HepG2 (cell line): ENCODE data around the gene SIGLEC14. TPM values are rescaled to one million over a fixed set of nuclear protein-coding genes. Genes with fewer than 3 reads are reported as not detected.

Source experiments
- ATAC-seq: fragments of 200-7000 bp; cut with Tn5 transposase; 3 replicates; pipeline ENCODE4 v1.9.1; 2020; ENCODE audit warnings: mild to moderate bottlenecking, moderate library complexity
- BruUV-seq: library from RNA; stranded (reverse); fragments of 400-500 nt; replicated peaks from 2 replicates; lab custom pipeline; 2021; lab: Mats Ljungman, UMichigan
- CTCF ChIA-PET: fragments of 300-600 bp; formaldehyde crosslinking; extraction: SDS; loops from one replicate; lab custom pipeline; 2021; ENCODE audit warnings: low total read pairs, inconsistent platforms, low intra/inter-chr PET ratio; lab: Yijun Ruan, JAX
- POLR2A ChIA-PET: fragments of 350-600 bp; sonication (Branson Sonifier 250); formaldehyde crosslinking; loops from one replicate; lab custom pipeline; 2020; ENCODE audit warnings: antibody characterized with exemption, inconsistent platforms; lab: Yijun Ruan, JAX
- DNase-seq: peaks from one replicate; pipeline ENCODE4 v3.0.0-alpha.2; 2015; ENCODE audit warnings: low spot score
- FAIRE-seq: peaks from 3 replicates; lab custom pipeline; 2011; peaks lifted over from hg19 to GRCh38; lab: Jason Lieb, UNC
- H2AFZ ChIP-seq: one replicate; pipeline ENCODE4 v1.6.1; 2011; ENCODE audit warnings: low read length, inconsistent platforms
- H3K27ac ChIP-seq: fragments of 300-600 bp; 3 replicates; pipeline ENCODE4 v1.8.0; 2011; ENCODE audit warnings: mixed run types, mild to moderate bottlenecking, mixed read lengths, low read length, inconsistent platforms; ENCODE audit not compliant: insufficient read depth; ENCODE audit errors: extremely low read length
- H3K27me3 ChIP-seq, 2 experiments: fragments of 200-600 bp in 1 of 2; 2 replicates in 1 of 2; 3 replicates in 1 of 2; pipeline versions ENCODE4 v1.6.0 to v1.8.0; 2011; ENCODE audit warnings: low read length in 2 of 2, mild to moderate bottlenecking in 2 of 2, moderate library complexity in 2 of 2, inconsistent platforms in 1 of 2; ENCODE audit not compliant: insufficient read depth in 2 of 2, control insufficient read depth in 1 of 2
- H3K36me3 ChIP-seq, 2 experiments: fragments of 200-600 bp in 1 of 2; replicated peaks in 1 of 2; 2 replicates in 1 of 2; 3 replicates in 1 of 2; pipeline versions ENCODE4 v1.5.1 to v1.8.0; 2011; ENCODE audit warnings: low read length in 2 of 2, inconsistent platforms in 1 of 2; ENCODE audit not compliant: insufficient read depth in 2 of 2, control insufficient read depth in 1 of 2
- H3K4me1 ChIP-seq: 2 replicates; pipeline ENCODE4 v1.5.1; 2012; ENCODE audit warnings: low read length, inconsistent platforms; ENCODE audit not compliant: insufficient read depth
- H3K4me2 ChIP-seq: 2 replicates; pipeline ENCODE4 v1.6.0; 2011; ENCODE audit warnings: low read depth, low read length, inconsistent platforms
- H3K4me3 ChIP-seq, 3 experiments: fragments of 200-600 bp in 1 of 3; sonication (generic), shearing (Covaris generic) in 1 of 3; replicated peaks in 1 of 3; 2 replicates each; pipeline ENCODE4 v1.5.1; 2011 to 2016; ENCODE audit warnings: low read length in 3 of 3, inconsistent platforms in 2 of 3, low read depth in 2 of 3, mild to moderate bottlenecking in 2 of 3, control low read depth in 1 of 3, mixed read lengths in 1 of 3; ENCODE audit not compliant: insufficient read depth in 1 of 3
- H3K79me2 ChIP-seq: one replicate; pipeline ENCODE4 v1.6.1; 2011; ENCODE audit warnings: low read length, inconsistent platforms; ENCODE audit not compliant: insufficient read depth
- H3K9ac ChIP-seq: 2 replicates; pipeline ENCODE4 v1.6.0; 2011; ENCODE audit warnings: mild to moderate bottlenecking, low read depth, low read length, inconsistent platforms; ENCODE audit not compliant: insufficient read depth
- H3K9me3 ChIP-seq: 2 replicates; pipeline ENCODE4 v1.5.1; 2012; ENCODE audit warnings: mild to moderate bottlenecking, low read length
- H4K20me1 ChIP-seq: 2 replicates; pipeline ENCODE4 v1.6.0; 2011; ENCODE audit warnings: inconsistent platforms, mild to moderate bottlenecking, low read length, moderate library complexity; ENCODE audit not compliant: insufficient read depth
- AKAP8 ChIP-seq: sonication (generic); formaldehyde crosslinking; IDR thresholded peaks from 2 replicates; pipeline ENCODE4 v1.5.1; 2020; ENCODE audit warnings: mild to moderate bottlenecking, missing genetic modification reagents
- CEBPB ChIP-seq: IDR thresholded peaks from 2 replicates; pipeline ENCODE4 v1.6.1; 2011; ENCODE audit warnings: low read depth, low read length, improper control_type of control experiment, borderline replicate concordance
- EHMT2 ChIP-seq: fragments of 200-600 bp; sonication (generic); IDR thresholded peaks from 2 replicates; pipeline ENCODE4 v1.7.0; 2017; ENCODE audit warnings: antibody characterized with exemption, low read depth, low read length, borderline replicate concordance
- GATAD2A ChIP-seq: IDR thresholded peaks from 2 replicates; pipeline ENCODE4 v1.6.1; 2016
- SMC3 ChIP-seq: IDR thresholded peaks from 2 replicates; pipeline ENCODE4 v1.6.1; 2011; ENCODE audit warnings: low read length, improper control_type of control experiment
- SRSF1 ChIP-seq: fragments of 200-400 bp; formaldehyde crosslinking; optimal IDR thresholded peaks from 2 replicates; pipeline ENCODE3; 2017; ENCODE audit warnings: mild to moderate bottlenecking, low read depth, low read length, moderate library complexity
- ZNF24 ChIP-seq: fragments of 450-650 bp; IDR thresholded peaks from 2 replicates; pipeline ENCODE4 v1.6.1; 2017; ENCODE audit warnings: antibody characterized with exemption, mild to moderate bottlenecking
- WGBS: methylation state at CpG from one replicate; pipeline ENCODE4 v1.1.6; 2017; ENCODE audit warnings: low lambda C conversion rate; 5-methylcytosine and 5-hydroxymethylcytosine counted together
- in situ Hi-C: cut with HindIII; loops from 2 replicates; pipeline ENCODE4 v1.10.0; 2017; ENCODE audit warnings: low pct_unique_long_range_greater_than_20kb; ENCODE audit not compliant: extremely low pct_ligation_motif_present
- intact Hi-C: fragments of 100-400 bp; cut with micrococcal nuclease; formaldehyde crosslinking; loops from one replicate; pipeline ENCODE4 v1.10.0; 2022; ENCODE audit not compliant: unreplicated experiment
- polyA plus RNA-seq, 8 experiments: library from polyadenylated mRNA; depleted of rRNA in 3 of 8; stranded (reverse) in 7 of 8; unstranded in 1 of 8; fragments of >200 nt; fragmentation: Illumina TruSeq in 4 of 8; extraction: Trizol in 4 of 8; gene quantifications; 2 replicates each; pipeline versions ENCODE4 v1.2.1 to v1.2.3, GENCODE V29; 2011 to 2016; ENCODE audit warnings: low read depth in 4 of 8, missing spikeins in 1 of 8, mixed read lengths in 1 of 8; ENCODE audit not compliant: insufficient read depth in 1 of 8
- total RNA-seq, 5 experiments: library from RNA; depleted of rRNA; stranded (reverse); fragments of >200 nt; fragmentation: Illumina TruSeq; extraction: Trizol; gene quantifications; 2 replicates each; pipeline ENCODE4 v1.2.3, GENCODE V29; 2016; ENCODE audit warnings: low read depth in 1 of 5
- TF ChIP-seq, protein P1 (sequence below): sonication (generic); formaldehyde crosslinking; IDR thresholded peaks from 2 replicates; pipeline ENCODE4 v1.4.0; 2020; ENCODE audit warnings: missing genetic modification reagents, borderline replicate concordance

The SIGLEC14 gene
- total and polyA plus RNA-seq, 2 of the 13 experiments (the other 11 are each of a cell fraction or from before 2014, with no cell fraction given) = 0.05 to 0.09 TPM

DNA sequence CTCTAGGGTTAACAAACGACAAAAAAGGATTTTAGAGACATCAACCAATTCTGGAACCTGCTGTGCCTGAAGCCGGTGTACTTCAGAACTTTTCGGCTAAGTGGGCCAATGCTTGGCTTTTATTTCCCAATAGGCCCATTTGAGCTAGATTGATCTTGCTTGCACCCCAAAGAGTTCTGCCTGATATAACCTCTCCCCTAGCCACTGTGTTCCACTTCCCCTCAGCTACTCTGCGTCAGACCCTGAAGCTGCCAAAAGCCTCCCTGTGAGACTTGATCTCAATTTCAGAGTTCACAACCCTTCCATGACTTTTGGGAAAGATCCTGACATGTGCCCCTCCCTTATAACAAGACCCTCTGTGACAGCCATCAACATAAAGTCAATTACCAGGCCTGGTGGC is 5.6 kb upstream of the SIGLEC14 start:
- TF ChIP-seq, protein P1, sequence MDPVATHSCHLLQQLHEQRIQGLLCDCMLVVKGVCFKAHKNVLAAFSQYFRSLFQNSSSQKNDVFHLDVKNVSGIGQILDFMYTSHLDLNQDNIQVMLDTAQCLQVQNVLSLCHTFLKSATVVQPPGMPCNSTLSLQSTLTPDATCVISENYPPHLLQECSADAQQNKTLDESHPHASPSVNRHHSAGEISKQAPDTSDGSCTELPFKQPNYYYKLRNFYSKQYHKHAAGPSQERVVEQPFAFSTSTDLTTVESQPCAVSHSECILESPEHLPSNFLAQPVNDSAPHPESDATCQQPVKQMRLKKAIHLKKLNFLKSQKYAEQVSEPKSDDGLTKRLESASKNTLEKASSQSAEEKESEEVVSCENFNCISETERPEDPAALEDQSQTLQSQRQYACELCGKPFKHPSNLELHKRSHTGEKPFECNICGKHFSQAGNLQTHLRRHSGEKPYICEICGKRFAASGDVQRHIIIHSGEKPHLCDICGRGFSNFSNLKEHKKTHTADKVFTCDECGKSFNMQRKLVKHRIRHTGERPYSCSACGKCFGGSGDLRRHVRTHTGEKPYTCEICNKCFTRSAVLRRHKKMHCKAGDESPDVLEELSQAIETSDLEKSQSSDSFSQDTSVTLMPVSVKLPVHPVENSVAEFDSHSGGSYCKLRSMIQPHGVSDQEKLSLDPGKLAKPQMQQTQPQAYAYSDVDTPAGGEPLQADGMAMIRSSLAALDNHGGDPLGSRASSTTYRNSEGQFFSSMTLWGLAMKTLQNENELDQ (CRISPR knock-in tag) = no peak
- TF ChIP-seq ZNF24 = no peak
- no peak for TF ChIP-seq SMC3
- TF ChIP-seq GATAD2A (CRISPR knock-in tag) = no peak
- no peak for TF ChIP-seq CEBPB
- TF ChIP-seq EHMT2 = no peak
- no peak for TF ChIP-seq SRSF1
- TF ChIP-seq AKAP8 = no peak
- Histone ChIP-seq H3K27me3 (no peaks in the 10 kb centered on the region), H2AFZ (no peak overlapping the region), H3K4me2 (no peak overlapping the region), H3K27ac (no peak overlapping the region), H3K9ac (no peak overlapping the region), H3K79me2 (no peaks in the 10 kb centered on the region), H3K4me3 (no peak overlapping the region), H3K4me1 (no peaks in the 10 kb centered on the region), H3K9me3 (no peaks in the 10 kb centered on the region), H4K20me1 (no peaks in the 10 kb centered on the region), H3K36me3 (no peaks in the 10 kb centered on the region)
- 31% methylated on average over 4 of the region's 4 CpGs for WGBS
- no TSS peak for BruUV-seq
- DNase-seq (no peak), ATAC-seq (no peak), FAIRE-seq (no peak)
- intact Hi-C loops = no loop called here
- ChIA-PET CTCF (no interaction called here), POLR2A (no interaction called here)
- in situ Hi-C loops = loop anchor here (10.0 kb wide), 1 partner anchor 177 kb away; the partner anchor contains the start of gene CEACAM18
